HCT116 (cell line): ENCODE results near the gene RNGTT. TPM values are rescaled to one million over a fixed set of nuclear protein-coding genes. Genes with fewer than 3 reads are reported as not detected.

Source experiments
- ATAC-seq: fragments of 200-7000 bp; cut with Tn5 transposase; 2 replicates; pipeline ENCODE4 v1.9.1; 2020; ENCODE audit warnings: mild to moderate bottlenecking, moderate library complexity
- BruUV-seq: library from RNA; stranded (reverse); fragments of 400-500 nt; replicated peaks from 2 replicates; lab custom pipeline; 2021; lab: Mats Ljungman, UMichigan
- CTCF ChIA-PET: fragments of 300-600 bp; sonication (Branson Sonifier 250); formaldehyde crosslinking; loops from one replicate; lab custom pipeline; 2021; ENCODE audit warnings: antibody characterized with exemption; lab: Charles Lee
- POLR2A ChIA-PET: fragments of 300-600, 350-600 bp; sonication (Branson Sonifier 250); formaldehyde crosslinking; loops from one replicate; lab custom pipeline; 2021; ENCODE audit warnings: antibody characterized with exemption; lab: Charles Lee
- RAD21 ChIA-PET, 2 experiments: fragments of 300-600 bp; sonication (Branson Sonifier 250); formaldehyde crosslinking; loops; one replicate each; lab custom pipeline; 2023; ENCODE audit warnings: low total read pairs in 2 of 2; ENCODE audit not compliant: uncharacterized antibody in 2 of 2, unreplicated experiment in 2 of 2, low non-redundant PET in 1 of 2; lab: Charles Lee
- DNase-seq: peaks from one replicate; pipeline ENCODE4 v3.0.0-alpha.2; 2010; ENCODE audit warnings: low read depth, low spot score
- H2AFZ ChIP-seq: fragments of 200-600 bp; shearing (Covaris generic), sonication (generic); 2 replicates; pipeline ENCODE4 v1.6.1; 2017; ENCODE audit warnings: low read depth, mixed run types, mixed read lengths, antibody characterized with exemption, low read length; ENCODE audit not compliant: poor library complexity, severe bottlenecking
- H3K27ac ChIP-seq: 2 replicates; pipeline ENCODE4 v1.5.1; 2012; ENCODE audit warnings: low read depth, low read length
- H3K27me3 ChIP-seq: fragments of 200-600 bp; sonication (generic); 2 replicates; pipeline ENCODE4 v1.6.1; 2016; ENCODE audit warnings: mixed run types, low read length, mixed read lengths; ENCODE audit not compliant: insufficient read depth
- H3K36me3 ChIP-seq, 2 experiments: fragments of 200-500 bp in 1 of 2; fragments of 200-600 bp in 1 of 2; sonication (Bioruptor generic) in 1 of 2; sonication (generic) in 1 of 2; 2 replicates each; pipeline versions ENCODE4 v1.5.1 to v1.6.1; 2014 to 2016; ENCODE audit warnings: low read length in 2 of 2, inconsistent platforms in 1 of 2, mixed read lengths in 1 of 2, mixed run types in 1 of 2; ENCODE audit not compliant: insufficient read depth in 2 of 2, control insufficient read depth in 1 of 2
- H3K4me1 ChIP-seq, 2 experiments: fragments of 200-600 bp in 1 of 2; sonication (generic) in 1 of 2; 2 replicates each; pipeline versions ENCODE4 v1.5.1 to v1.6.1; 2012 to 2017; ENCODE audit warnings: low read length in 2 of 2, inconsistent platforms in 1 of 2, mild to moderate bottlenecking in 1 of 2, mixed read lengths in 1 of 2, mixed run types in 1 of 2, moderate library complexity in 1 of 2; ENCODE audit not compliant: insufficient read depth in 2 of 2, control insufficient read depth in 1 of 2
- H3K4me2 ChIP-seq: fragments of 200-600 bp; sonication (generic); 2 replicates; pipeline ENCODE4 v1.6.1; 2017; ENCODE audit warnings: mixed run types, low read length, mixed read lengths
- H3K4me3 ChIP-seq, 2 experiments: fragments of 200-600 bp in 1 of 2; sonication (generic) in 1 of 2; replicated peaks in 1 of 2; 2 replicates each; pipeline ENCODE4 v1.5.1; 2011 to 2016; ENCODE audit warnings: low read length in 2 of 2, control low read depth in 1 of 2, low read depth in 1 of 2, mild to moderate bottlenecking in 1 of 2, mixed read lengths in 1 of 2, mixed run types in 1 of 2
- H3K79me2 ChIP-seq: fragments of 200-600 bp; sonication (generic); 2 replicates; pipeline ENCODE4 v1.6.1; 2017; ENCODE audit warnings: mild to moderate bottlenecking, mixed run types, low read length, moderate library complexity, mixed read lengths; ENCODE audit not compliant: insufficient read depth
- H3K9ac ChIP-seq: fragments of 200-600 bp; sonication (generic); 2 replicates; pipeline ENCODE4 v1.6.1; 2016; ENCODE audit warnings: low read length, mixed read lengths
- H3K9me2 ChIP-seq: fragments of 200-600 bp; sonication (generic), shearing (Covaris generic); 2 replicates; pipeline ENCODE4 v1.6.1; 2017; ENCODE audit warnings: mixed run types, mild to moderate bottlenecking, moderate library complexity; ENCODE audit not compliant: insufficient read depth
- H3K9me3 ChIP-seq, 2 experiments: fragments of 200-500 bp in 1 of 2; fragments of 200-600 bp in 1 of 2; sonication (Bioruptor generic) in 1 of 2; sonication (generic) in 1 of 2; 2 replicates each; pipeline ENCODE4 v1.6.1; 2014 to 2017; ENCODE audit warnings: low read length in 2 of 2, mixed read lengths in 2 of 2, inconsistent platforms in 1 of 2, low read depth in 1 of 2, mild to moderate bottlenecking in 1 of 2, mixed run types in 1 of 2, moderate library complexity in 1 of 2; ENCODE audit not compliant: control insufficient read depth in 1 of 2, insufficient read depth in 1 of 2
- H4K20me1 ChIP-seq: fragments of 200-600 bp; sonication (generic), shearing (Covaris generic); 2 replicates; pipeline ENCODE4 v1.6.1; 2017; ENCODE audit warnings: mixed run types, mild to moderate bottlenecking, moderate library complexity; ENCODE audit not compliant: insufficient read depth
- CBX3 ChIP-seq: IDR thresholded peaks from 2 replicates; pipeline ENCODE4 v1.6.1; 2012; ENCODE audit warnings: low read depth
- CEBPB ChIP-seq: IDR thresholded peaks from 2 replicates; pipeline ENCODE4 v1.6.1; 2012; ENCODE audit warnings: low read depth
- FOSL1 ChIP-seq: IDR thresholded peaks from 2 replicates; pipeline ENCODE4 v1.6.1; 2012; ENCODE audit warnings: low read depth
- RAD21 ChIP-seq: IDR thresholded peaks from 2 replicates; pipeline ENCODE4 v1.6.1; 2012; ENCODE audit warnings: low read depth, mild to moderate bottlenecking
- ZBTB33 ChIP-seq: IDR thresholded peaks from 2 replicates; pipeline ENCODE4 v1.6.1; 2011; ENCODE audit warnings: mild to moderate bottlenecking, low read length, moderate library complexity; ENCODE audit not compliant: insufficient replicate concordance; ENCODE audit errors: extremely low read depth
- intact Hi-C: fragments of 100-400 bp; cut with micrococcal nuclease; formaldehyde crosslinking; loops from 2 replicates; pipeline ENCODE4 v1.10.0; 2022
- total RNA-seq: library from RNA; stranded (reverse); gene quantifications from one replicate; pipeline ENCODE4 v1.2.1, GENCODE V29; 2021; ENCODE audit not compliant: unreplicated experiment
- TF ChIP-seq, protein P1 (sequence below), 3 experiments: fragments of 200-600 bp in 1 of 3; sonication (generic) in 1 of 3; IDR thresholded peaks in 2 of 3; conservative IDR thresholded peaks in 1 of 3; 2 replicates each; pipeline ENCODE4 v1.5.1; 2012 to 2017; ENCODE audit warnings: low read depth in 2 of 3, low read length in 2 of 3, antibody characterized with exemption in 1 of 3, borderline replicate concordance in 1 of 3, control low read depth in 1 of 3, mild to moderate bottlenecking in 1 of 3, mixed read lengths in 1 of 3, mixed run types in 1 of 3, moderate library complexity in 1 of 3; ENCODE audit not compliant: insufficient read depth in 1 of 3

The RNGTT gene
- total RNA-seq, 1 experiment from 2014 or later = 23.0 TPM

DNA sequence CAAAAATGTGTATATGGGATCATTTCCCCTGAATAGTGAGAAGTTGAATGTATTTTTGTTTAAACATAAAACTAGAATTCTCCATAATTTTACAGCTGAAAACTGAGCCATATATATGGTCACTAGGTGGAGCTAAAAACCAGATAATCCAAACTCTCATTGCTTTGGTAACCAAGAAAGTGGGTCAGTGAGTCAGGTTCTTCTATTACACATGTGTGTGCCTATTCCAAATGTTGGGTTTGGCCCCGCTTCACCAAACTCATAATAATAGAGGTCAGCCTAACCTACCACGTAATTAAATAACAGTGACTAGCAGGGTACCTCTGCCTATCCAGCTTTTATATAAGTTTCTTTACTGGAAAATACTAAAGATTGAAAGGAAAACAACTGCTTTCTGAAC lies 19.3 kb upstream of the RNGTT start:
- Histone ChIP-seq H3K9me3 (no peaks in the 10 kb centered on the region), H3K27ac (no peak overlapping the region), H3K36me3 (no peaks in the 10 kb centered on the region), H4K20me1 (no peaks in the 10 kb centered on the region), H3K4me2 (0 out of 2 replicates have a peak overlapping the region, but pooled peaks have one; percentile 14), H3K27me3 (0 out of 2 replicates have a peak, but pooled peaks cover 3% of the 10 kb centered on the region), H3K9me2 (no peaks in the 10 kb centered on the region), H3K9ac (no peak overlapping the region), H3K79me2 (no peaks in the 10 kb centered on the region), H3K4me3 (no peak overlapping the region), H2AFZ (no peak overlapping the region), H3K4me1 (0 out of 4 replicates have a peak, but pooled peaks cover 2% of the 10 kb centered on the region in 2 experiments)
- CTCF ChIA-PET = interaction anchor here (0.7 to 2.8 kb wide), 29 partner anchors 9 to 627 kb away, joined by 3 to 43 read pairs (median 4); partner anchors contain the start of genes ANKRD6 and PM20D2
- BruUV-seq = no TSS peak
- ATAC-seq = peak; percentile 83
- POLR2A ChIA-PET = interaction anchor here (1.1 to 1.6 kb wide), 4 partner anchors 9 to 259 kb away, joined by 3 to 5 read pairs (median 3); partner anchors contain the start of gene RNGTT
- intact Hi-C loops = loop anchor here (1.0 to 10.0 kb wide), 4 partner anchors 162 to 628 kb away; partner anchors contain the start of gene PM20D2
- TF ChIP-seq, protein P1, sequence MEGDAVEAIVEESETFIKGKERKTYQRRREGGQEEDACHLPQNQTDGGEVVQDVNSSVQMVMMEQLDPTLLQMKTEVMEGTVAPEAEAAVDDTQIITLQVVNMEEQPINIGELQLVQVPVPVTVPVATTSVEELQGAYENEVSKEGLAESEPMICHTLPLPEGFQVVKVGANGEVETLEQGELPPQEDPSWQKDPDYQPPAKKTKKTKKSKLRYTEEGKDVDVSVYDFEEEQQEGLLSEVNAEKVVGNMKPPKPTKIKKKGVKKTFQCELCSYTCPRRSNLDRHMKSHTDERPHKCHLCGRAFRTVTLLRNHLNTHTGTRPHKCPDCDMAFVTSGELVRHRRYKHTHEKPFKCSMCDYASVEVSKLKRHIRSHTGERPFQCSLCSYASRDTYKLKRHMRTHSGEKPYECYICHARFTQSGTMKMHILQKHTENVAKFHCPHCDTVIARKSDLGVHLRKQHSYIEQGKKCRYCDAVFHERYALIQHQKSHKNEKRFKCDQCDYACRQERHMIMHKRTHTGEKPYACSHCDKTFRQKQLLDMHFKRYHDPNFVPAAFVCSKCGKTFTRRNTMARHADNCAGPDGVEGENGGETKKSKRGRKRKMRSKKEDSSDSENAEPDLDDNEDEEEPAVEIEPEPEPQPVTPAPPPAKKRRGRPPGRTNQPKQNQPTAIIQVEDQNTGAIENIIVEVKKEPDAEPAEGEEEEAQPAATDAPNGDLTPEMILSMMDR (IDR thresholded peaks at IDR 0.05 in 2 of 3, conservative IDR thresholded peaks at IDR 0.05 in 1 of 3; ENCODE audit: borderline replicate concordance in 1 of 3, insufficient read depth in 1 of 3, low read depth in 2 of 3, low read length in 2 of 3) = peak; percentile 52 to 80 (median 79)
- TF ChIP-seq CBX3 (0 out of 2 replicates have a peak, but pooled peaks have one; percentile 15), RAD21 (peak; percentile 93), FOSL1 (0 out of 2 replicates have a peak, but pooled peaks have one; percentile 29), ZBTB33 (no peak), CEBPB (0 out of 2 replicates have a peak, but pooled peaks have one; percentile 20)
- RAD21 ChIA-PET = interaction anchor here (0.6 to 2.2 kb wide), 6 partner anchors 86 to 270 kb away, joined by 3 to 10 read pairs (median 4); partner anchors contain the start of gene PNRC1 (in 1 of the 2)
- peak; percentile 57 for DNase-seq
